Amniotic stem cell (primary cell): ENCODE results near the gene C14orf93.

Experiments used
- DNase-seq: peaks from one replicate; lab custom pipeline; 2025; lab: John Stamatoyannopoulos, UW

Gene C14orf93

DNA sequence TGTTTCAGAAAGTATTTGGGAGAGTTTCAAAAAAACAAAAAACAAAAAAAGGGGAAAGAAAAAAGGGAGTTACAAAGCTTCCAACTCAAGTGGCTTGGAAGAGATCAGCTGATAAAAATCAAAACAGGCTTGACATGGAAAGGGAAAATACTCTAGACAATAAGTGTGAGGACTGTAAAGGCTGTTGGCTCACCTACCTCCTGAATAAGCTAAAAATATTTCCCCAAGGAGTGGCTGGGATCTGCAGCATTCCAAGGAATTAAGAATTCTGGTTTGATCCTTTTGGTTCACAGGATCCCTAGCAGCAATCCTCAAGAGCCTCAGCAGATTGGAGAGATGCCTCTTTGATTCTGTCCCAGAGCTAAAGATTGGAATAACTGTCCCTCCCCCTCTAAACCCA, 16.4 kb downstream of the C14orf93 start:
- DNase-seq: no peak

DNA sequence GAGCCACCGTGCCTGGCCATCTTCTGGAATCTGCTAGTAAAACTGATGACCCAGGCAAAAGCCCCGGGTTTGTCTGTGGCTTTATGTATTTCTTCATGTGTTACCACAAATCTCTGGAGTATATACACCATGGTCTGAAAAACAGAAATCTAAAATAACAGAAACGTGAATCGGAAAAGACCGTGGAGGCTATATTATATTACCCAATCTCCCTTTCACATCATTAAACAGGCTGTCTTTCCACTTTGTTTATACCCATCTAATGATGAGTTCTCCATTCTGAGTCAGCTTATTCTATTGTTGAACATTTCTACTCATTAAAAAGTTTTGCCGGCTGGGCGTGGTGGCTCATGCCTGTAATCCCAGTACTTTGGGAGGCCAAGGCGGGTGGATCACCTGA, 18.1 kb downstream of the C14orf93 start:
- DNase-seq: no peak

DNA sequence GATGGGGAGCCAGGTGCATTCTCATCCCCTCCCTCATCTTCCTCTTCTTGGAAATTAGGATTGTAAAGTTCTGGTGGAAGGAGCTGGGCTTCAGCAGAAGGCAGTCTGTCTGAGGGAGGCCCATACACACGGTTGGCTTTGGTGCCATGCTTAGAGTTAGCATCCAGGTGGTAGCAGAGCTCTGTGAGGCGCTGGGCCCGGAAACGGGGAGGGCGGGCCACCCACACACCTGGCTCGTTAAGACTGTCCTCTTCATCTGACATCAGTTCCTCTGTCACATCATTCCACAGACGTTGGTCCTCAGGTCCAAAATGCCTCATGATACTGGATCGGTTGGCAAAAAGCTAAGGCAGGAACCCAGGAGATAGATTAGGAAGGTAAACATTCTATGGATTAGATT, 22.7 kb downstream of the C14orf93 start:
- no peak for DNase-seq

DNA sequence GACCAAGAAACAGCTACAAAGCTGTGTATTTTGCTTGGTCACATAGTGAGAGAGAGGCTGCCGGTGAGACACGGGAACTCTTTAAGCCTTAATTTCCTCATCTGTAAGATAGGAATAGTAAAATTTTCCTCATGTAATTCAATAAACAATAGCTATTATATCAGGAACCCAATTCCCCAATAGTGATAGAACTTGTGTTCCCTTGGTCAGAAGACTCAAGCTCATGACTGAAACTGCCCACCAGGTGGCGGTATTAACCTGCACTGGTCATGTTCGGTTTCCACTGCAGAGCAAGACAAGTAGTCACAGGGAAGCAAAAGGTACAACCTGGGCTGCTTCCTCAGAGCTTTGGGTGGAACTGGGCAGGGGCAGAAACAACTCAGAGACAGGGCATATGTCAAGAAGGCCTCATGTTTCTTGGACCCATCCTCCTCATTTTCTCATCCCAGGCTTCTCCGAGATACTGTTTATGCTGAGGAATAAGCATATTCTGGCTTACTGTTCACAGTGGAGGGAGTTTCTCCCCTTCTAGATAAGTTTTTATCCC, 23.4 kb downstream of the C14orf93 start:
- DNase-seq: peak; percentile 79

GRCh38 chr14:22985894-22986507, 23.9 kb downstream of the C14orf93 start:
- DNase-seq: no peak

- DNase-seq: no peak
These were observed 24.8 kb downstream of the C14orf93 start for GRCh38 chr14:22984959-22985658.

DNA sequence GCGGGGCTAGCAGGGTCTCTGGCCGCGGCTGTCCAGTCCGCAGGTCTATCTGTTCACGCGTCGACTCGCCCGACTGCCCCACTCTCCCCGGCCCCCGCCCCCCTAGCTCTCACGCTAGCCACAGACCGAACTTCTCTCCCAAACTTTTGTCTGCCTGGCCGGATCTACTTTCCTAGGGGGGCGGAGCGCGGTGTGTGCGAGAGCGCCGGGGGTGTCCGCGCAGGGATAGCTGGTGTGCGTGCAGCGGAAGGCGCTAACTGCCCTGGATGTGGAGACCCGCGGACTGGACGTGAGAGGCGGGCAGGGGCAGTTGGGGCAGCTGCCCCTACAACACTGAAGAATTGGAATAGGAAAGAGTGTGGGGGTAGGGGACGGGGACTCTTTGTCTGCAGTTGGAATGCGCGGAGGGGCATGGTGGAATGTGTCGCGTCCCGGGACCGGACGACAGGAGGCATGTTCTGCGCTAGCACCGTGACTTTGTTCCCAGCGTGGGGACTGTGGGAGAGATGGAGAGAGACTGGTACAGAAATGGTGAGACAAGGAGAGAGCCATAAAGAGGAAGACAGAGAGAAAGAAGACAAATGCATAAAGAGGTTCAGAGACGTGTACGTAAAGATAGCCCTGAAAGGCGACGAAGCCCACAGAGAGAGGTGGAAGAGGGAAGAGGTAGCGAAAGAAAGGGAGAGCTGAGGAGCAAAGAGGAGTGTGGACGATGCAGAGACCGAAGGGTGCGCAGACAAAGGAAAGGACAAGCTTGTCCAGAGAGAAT, 27.3 kb downstream of the C14orf93 start, which contains the start of gene AJUBA:
Gene AJUBA (minus strand): TSS at position 75 of the 769 bp plus-strand sequence. CDS start 285 bp downstream, outside the sequence.
- peak; percentile 77 for DNase-seq

- DNase-seq: no peak
These were observed 28.0 kb downstream of the C14orf93 start for GRCh38 chr14:22981876-22982476.

DNA sequence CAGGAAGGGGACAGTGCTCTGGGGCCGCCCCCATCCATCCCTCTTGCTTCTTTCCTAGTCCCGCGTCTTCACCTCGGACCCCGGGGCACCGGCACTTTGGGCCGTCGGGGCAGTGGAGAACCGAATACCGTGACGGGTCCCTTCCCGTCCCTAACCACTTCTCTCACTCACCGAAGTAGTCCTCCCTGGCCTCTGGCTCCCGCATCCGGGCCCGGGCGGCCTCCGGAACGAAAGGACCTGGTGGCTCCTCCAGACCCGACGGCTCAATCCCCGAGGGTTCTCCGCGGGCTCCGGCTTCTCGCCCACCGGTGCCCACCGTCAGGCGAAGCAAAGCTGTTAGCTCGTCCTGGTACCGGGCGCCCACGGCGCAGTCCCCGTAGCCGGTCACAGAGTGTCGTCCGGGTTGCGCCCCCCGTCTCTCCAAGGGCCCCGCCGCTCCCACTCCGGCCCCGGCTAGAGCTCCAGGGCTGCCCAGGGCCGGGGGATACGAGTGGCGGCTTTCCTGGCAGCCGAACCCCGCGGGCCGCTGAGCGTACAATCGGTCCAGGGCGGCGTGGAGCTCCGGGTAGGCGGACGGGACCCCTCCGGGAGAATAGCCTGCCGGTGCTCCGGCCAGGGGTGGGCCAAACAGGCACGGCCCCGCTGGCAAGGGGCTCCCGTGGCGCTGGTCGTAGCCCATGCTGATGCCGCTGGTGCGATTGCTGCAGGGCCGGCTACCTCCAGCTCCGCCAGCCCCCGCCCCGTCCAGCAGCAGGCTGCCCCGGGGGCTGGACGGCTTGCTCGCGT, 28.7 kb downstream of the C14orf93 start:
- no peak for DNase-seq

DNA sequence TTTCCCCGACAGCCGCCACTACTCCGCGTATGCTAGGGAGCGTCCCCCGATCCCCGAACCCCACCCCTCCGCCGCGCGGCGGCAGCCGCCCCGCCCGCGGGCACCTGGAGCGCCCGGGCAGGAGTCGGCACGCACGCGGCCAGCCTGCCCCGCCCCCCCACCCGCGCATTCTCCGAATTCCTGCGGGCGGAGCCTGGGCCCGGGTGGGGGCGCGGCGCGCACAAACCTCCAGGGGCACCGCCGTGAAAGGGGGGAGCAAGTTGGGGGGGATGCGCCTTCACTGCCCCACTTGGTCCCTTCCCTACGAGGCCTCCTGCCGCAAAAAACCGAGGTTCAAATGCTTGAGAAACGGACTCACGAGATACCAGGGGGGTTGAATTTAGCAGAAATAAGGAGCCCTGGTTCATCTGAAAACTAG, 29.3 kb downstream of the C14orf93 start:
- DNase-seq: no peak

DNA sequence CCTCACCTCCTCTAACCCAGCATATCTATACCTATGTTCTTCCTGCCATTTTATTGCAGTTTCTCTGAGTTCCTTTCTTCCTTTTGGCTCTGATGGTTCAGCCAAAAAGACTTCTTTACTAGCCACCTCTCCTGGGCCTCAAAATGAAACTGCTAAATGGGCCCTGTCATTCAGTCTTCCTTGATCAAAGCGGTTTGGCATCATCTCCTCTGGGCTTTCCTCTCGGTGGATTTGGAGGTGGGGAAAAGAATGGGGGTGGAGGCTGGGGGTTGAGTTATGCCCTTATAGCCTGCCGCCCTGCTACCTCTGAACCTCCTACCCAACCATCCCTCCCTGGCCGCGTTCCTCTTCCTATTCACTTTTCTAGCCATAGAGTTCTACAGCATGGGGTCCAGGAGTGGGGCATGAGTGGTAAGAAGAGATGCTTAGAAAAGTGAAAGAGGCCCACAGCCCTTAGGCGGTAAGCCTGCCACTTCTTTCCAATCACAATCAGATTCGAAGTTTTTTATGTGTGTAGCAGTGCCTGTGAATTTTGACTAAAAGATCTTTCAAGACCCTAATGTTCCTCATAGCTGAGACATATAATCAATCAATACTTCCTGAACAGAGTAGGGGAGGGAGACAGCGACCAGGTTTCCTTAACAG, 30.1 kb downstream of the C14orf93 start:
- DNase-seq: no peak

DNA sequence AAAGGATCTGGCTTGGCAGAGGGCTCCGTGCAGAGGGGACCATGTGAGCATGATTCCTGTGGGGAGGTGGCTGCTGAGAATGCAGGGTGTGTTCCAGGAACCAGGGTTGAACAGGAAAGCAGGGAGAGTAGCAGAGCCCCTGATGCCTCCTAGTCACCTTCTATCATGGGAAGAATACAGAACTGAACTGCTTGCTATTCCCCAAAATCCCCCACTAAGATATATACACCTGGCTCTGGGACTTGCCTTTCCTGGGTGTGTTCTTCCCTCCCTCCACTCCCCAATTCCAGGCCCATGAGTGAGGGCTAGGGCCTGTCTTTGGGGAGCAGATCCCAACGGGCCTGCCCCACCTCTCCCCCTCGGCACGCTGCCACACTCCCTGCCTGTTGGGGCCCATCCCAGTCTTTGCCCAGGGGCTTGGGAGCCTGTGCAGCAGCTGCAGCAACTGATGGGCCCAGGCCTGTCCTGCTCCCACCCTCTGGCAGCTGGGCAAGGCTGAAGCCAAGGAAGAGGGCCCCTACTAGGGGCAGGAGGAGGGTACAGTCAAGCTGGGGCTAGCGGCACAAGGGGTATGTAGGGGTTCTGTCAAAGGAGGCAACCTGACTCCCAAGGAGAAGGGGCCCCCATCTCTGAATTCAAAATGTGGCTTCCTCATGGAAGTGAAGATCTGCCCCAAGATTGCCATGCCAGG, 30.8 kb downstream of the C14orf93 start:
- DNase-seq: no peak

- DNase-seq: no peak
These were observed 31.5 kb downstream of the C14orf93 start for GRCh38 chr14:22978487-22978837.

DNA sequence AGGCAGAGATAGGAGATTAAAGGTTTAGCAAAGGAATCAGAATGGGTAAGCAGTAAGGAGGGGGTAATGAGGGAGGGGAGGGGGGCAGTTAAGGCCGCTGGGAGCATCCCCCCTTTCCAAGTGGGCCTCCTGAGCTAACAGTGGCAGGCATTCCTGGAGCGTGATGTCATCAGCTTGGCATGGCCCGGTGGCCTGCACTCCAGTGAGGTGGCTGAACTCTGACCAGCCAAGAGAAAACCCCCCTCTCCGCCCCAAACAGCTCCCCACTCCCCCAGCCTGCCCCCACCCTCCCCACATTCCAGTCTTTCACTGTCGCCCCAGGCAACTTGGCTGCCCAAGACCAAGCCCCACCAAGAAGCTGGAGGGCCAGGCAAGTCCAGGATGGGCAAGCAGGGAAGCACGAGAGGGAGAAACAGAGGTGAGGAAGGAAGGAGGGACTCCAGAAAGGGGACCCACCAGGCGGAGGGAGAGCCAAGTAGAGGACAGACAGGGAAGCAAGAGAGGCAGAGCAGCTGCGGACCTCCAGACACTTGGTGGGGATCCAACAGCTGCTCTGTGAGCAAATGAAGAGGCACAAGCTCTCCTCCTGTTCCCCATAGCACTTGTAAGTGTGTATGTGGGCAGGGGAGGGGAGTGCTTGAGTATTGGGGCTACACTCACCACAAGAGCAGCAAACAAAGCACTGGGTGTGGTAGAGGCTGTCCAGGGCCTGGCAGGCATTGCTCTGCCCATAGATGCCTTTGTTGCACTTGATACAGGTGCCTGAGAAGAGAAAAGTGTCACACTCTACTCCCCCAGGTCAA, 32.1 kb downstream of the C14orf93 start:
- peak; percentile 64 for DNase-seq

GRCh38 chr14:22977434-22977683, 32.6 kb downstream of the C14orf93 start:
- DNase-seq: no peak

DNA sequence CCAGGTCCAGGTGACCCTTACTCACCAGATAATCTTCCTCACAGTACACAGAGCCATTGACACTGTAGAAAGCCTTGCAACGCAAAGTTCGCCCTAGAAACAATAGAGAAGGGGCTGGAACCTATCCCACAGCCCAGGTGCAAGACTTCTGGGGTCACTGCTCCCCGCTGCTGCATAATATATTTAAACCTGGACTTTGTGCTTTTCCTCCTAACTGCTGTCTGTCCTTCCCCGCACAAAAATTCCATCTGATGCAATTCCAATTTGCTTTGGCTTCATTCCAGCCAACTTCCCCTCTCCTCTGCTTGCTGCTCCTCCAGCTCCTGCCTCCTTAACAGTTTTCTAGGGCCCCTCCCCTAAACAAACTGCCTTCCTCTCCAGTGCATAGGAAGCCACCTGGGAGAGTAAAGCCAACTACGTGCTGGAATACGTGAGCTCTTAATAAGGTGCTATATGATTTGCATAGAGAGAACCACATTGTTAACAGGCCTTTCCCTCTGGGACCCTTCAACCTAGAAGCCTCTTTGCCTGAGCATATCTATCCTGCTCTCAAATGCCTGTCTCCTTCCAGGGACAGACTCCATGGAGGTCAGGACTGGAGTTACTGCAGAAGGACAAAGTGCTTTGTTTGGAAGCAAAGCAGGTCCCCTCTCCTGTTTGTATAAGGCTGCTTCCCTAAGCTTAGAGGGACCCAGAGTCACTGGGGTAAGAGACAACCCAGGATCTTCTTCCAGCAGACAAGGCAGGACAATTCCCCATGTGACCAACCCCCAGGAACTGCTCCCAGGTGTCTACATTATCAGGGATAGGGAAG, 33.1 kb downstream of the C14orf93 start:
- no peak for DNase-seq

GRCh38 chr14:22974530-22975313, 35.2 kb downstream of the C14orf93 start:
- DNase-seq: no peak
